Suprapubic skin (tissue), 4 donors: ENCODE data around the gene KRTAP21-3.

Experiments
- POLR2A ChIP-seq, 2 donors: fragments of 450-650 bp; IDR thresholded peaks; one replicate each; pipeline ENCODE4 v1.6.1; 2017; ENCODE audit warnings: antibody characterized with exemption in 2 of 2, mild to moderate bottlenecking in 2 of 2, moderate library complexity in 2 of 2
- POLR2AphosphoS5 ChIP-seq, 3 donors: sonication (generic); formaldehyde crosslinking; IDR thresholded peaks; one replicate each; pipeline ENCODE4 v1.6.1; 2017; ENCODE audit warnings: antibody characterized with exemption in 3 of 3

DNA sequence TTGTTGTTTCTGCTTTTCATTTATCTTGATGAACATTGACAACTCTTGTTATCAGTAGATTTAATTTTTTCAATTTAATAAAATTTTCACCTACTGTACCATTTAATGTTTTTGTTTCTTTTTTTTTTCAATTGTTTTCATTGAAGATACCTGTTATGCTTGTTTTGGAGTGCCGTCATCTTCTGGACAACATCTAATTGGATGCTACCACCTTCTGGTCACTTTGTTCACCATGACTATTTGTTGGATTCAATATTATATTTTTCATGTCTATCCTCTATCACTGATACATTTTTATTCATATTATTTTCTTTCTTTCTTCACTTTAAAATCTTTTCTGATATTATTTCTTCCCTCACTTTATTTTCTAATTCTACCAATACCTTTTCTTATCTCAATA is 14.4 kb upstream of the KRTAP21-3 start:
- TF ChIP-seq POLR2A (IDR thresholded peaks at IDR 0.05) (no peak), POLR2AphosphoS5 (IDR thresholded peaks at IDR 0.05) (no peak)
